ENCODE data around the gene SEPHS2.

The SEPHS2 gene

GRCh38 chr16:30407102-30407803 is 38.4 kb downstream of the SEPHS2 start, which contains the start of gene ZNF771:
TSS of gene ZNF771 (plus strand) at chr16:30407606. CDS start at chr16:30408054, 448 bp downstream.
- peak within 1 kb of the TSS; percentile 72 for H3K4me2 ChIP-seq (ENCODE audit: insufficient read depth, low read length)
- DNase-seq (peak; percentile 93), ATAC-seq (ENCODE audit: insufficient read depth, low read depth) (peak; percentile 84)
- peaks cover 10% of the 10 kb centered on the region; the same call in 1 of the 2 replicates for H4K20me1 ChIP-seq (ENCODE audit: insufficient read depth, low read length)
- H3K79me2 ChIP-seq (ENCODE audit: insufficient read depth, low read length): peaks cover 41% of the 10 kb centered on the region
- peak within 1 kb of the TSS; percentile 75 for H2AFZ ChIP-seq (ENCODE audit: low read depth, low read length)
- peaks cover 47% of the 10 kb centered on the region for H3K4me1 ChIP-seq (ENCODE audit: insufficient read depth, low read length)
- H3K27ac ChIP-seq (ENCODE audit: low read length): peak within 1 kb of the TSS; percentile 78
- peaks cover 26% of the 10 kb centered on the region for H3K36me3 ChIP-seq (ENCODE audit: insufficient read depth, low read length)
- TF ChIP-seq EZH2 (IDR thresholded peaks at IDR 0.05; ENCODE audit: borderline replicate concordance, low read depth, low read length, severe bottlenecking) (no peak), CTCF (IDR thresholded peaks at IDR 0.05; ENCODE audit: borderline replicate concordance, extremely low read depth, low read length, poor library complexity, severe bottlenecking) (peak; percentile 30)
- H3K9ac ChIP-seq (ENCODE audit: low read depth, low read length): peak within 1 kb of the TSS; percentile 78
- peak within 1 kb of the TSS; percentile 70 to 78 for H3K4me3 ChIP-seq (ENCODE audit: low read depth in 1 of 2, low read length in 2 of 2)
- no peaks in the 10 kb centered on the region for H3K9me3 ChIP-seq (ENCODE audit: insufficient read depth, low read length, severe bottlenecking)
- no peaks in the 10 kb centered on the region for H3K27me3 ChIP-seq (ENCODE audit: insufficient read depth, low read length, poor library complexity)

GRCh38 chr16:30406795-30407101 is 38.9 kb downstream of the SEPHS2 start:
- DNase-seq (no peak), ATAC-seq (ENCODE audit: insufficient read depth, low read depth) (no peak)
- TF ChIP-seq EZH2 (IDR thresholded peaks at IDR 0.05; ENCODE audit: borderline replicate concordance, low read depth, low read length, severe bottlenecking): no peak
- TF ChIP-seq CTCF (IDR thresholded peaks at IDR 0.05; ENCODE audit: borderline replicate concordance, extremely low read depth, low read length, poor library complexity, severe bottlenecking): no peak
- Histone ChIP-seq H3K4me2 (ENCODE audit: insufficient read depth, low read length) (peak overlapping the region; percentile 72), H2AFZ (ENCODE audit: low read depth, low read length) (peak overlapping the region; percentile 75), H3K9ac (ENCODE audit: low read depth, low read length) (peak overlapping the region; percentile 78), H3K9me3 (ENCODE audit: insufficient read depth, low read length, severe bottlenecking) (no peaks in the 10 kb centered on the region), H3K27ac (ENCODE audit: low read length) (peak overlapping the region; percentile 78), H3K27me3 (ENCODE audit: insufficient read depth, low read length, poor library complexity) (no peaks in the 10 kb centered on the region), H3K4me3 (ENCODE audit: low read depth in 1 of 2, low read length in 2 of 2) (peak overlapping the region; percentile 70 to 78), H3K4me1 (ENCODE audit: insufficient read depth, low read length) (peaks cover 42% of the 10 kb centered on the region), H4K20me1 (ENCODE audit: insufficient read depth, low read length) (peaks cover 10% of the 10 kb centered on the region; the same call in 1 of the 2 replicates), H3K79me2 (ENCODE audit: insufficient read depth, low read length) (peaks cover 36% of the 10 kb centered on the region), H3K36me3 (ENCODE audit: insufficient read depth, low read length) (peaks cover 21% of the 10 kb centered on the region)

- peaks cover 13% of the 10 kb centered on the region for H3K79me2 ChIP-seq (ENCODE audit: insufficient read depth, low read length)
- TF ChIP-seq EZH2 (IDR thresholded peaks at IDR 0.05; ENCODE audit: borderline replicate concordance, low read depth, low read length, severe bottlenecking) (no peak), CTCF (IDR thresholded peaks at IDR 0.05; ENCODE audit: borderline replicate concordance, extremely low read depth, low read length, poor library complexity, severe bottlenecking) (no peak)
Observed at GRCh38 chr16:30401768-30402425, 43.8 kb downstream of the SEPHS2 start.

More at GRCh38 chr16:30401768-30402425, 43.8 kb downstream of the SEPHS2 start:
- H3K4me2 ChIP-seq (ENCODE audit: insufficient read depth, low read length): no peak overlapping the region
- no peaks in the 10 kb centered on the region for H3K9me3 ChIP-seq (ENCODE audit: insufficient read depth, low read length, severe bottlenecking)
- H4K20me1 ChIP-seq (ENCODE audit: insufficient read depth, low read length): peaks cover 12% of the 10 kb centered on the region
- no peaks in the 10 kb centered on the region for H3K27me3 ChIP-seq (ENCODE audit: insufficient read depth, low read length, poor library complexity)
- DNase-seq: no peak
- H2AFZ ChIP-seq (ENCODE audit: low read depth, low read length): no peak overlapping the region
- peaks cover 23% of the 10 kb centered on the region for H3K36me3 ChIP-seq (ENCODE audit: insufficient read depth, low read length)
- H3K9ac ChIP-seq (ENCODE audit: low read depth, low read length): no peak overlapping the region
- H3K4me3 ChIP-seq (ENCODE audit: low read depth in 1 of 2, low read length in 2 of 2): no peak overlapping the region
- no peak for ATAC-seq (ENCODE audit: insufficient read depth, low read depth)
- peaks cover 49% of the 10 kb centered on the region for H3K4me1 ChIP-seq (ENCODE audit: insufficient read depth, low read length)
- no peak overlapping the region for H3K27ac ChIP-seq (ENCODE audit: low read length)
